GM18951 (cell line): Measurements from ENCODE around the gene ZNF26.
A peak's percentile ranks its signal among the peaks of the same experiment; 100 is the strongest.
"Not testable (repeated sequence)": the region's sequence is repeated elsewhere in the genome, so short reads cannot be mapped to it uniquely, and the experiment has no call there.

Source experiments
- POLR2A ChIP-seq: IDR thresholded peaks from 4 replicates; pipeline ENCODE4 v1.6.1; 2011; ENCODE audit warnings: mild to moderate bottlenecking; ENCODE audit not compliant: insufficient read length, insufficient read depth; ENCODE audit errors: extremely low read depth
- in situ Hi-C: fragments of 300-500 bp; cut with MboI; formaldehyde crosslinking; loops from one replicate; pipeline ENCODE4 v1.12.0; 2022; ENCODE audit warnings: low sequenced_read_pairs, mixed read lengths, inconsistent platforms; ENCODE audit not compliant: unreplicated experiment

The ZNF26 gene

GRCh38 chr12:132950844-132951535 is 35.2 kb upstream of the ZNF26 start:
- in situ Hi-C loops = no loop called here
- no peak for TF ChIP-seq POLR2A

- TF ChIP-seq POLR2A = no peak
- in situ Hi-C loops = no loop called here
Measured at GRCh38 chr12:132951649-132952048, 34.5 kb upstream of the ZNF26 start.

- TF ChIP-seq POLR2A = no peak
- in situ Hi-C loops = no loop called here
Measured at GRCh38 chr12:132952371-132953162, 33.6 kb upstream of the ZNF26 start.

- in situ Hi-C loops = no loop called here
- no peak for TF ChIP-seq POLR2A
Measured at GRCh38 chr12:132953163-132953425, 33.1 kb upstream of the ZNF26 start.

GRCh38 chr12:132953771-132954170 is 32.4 kb upstream of the ZNF26 start:
- no peak for TF ChIP-seq POLR2A
- in situ Hi-C loops = no loop called here

- in situ Hi-C loops = no loop called here
- no peak for TF ChIP-seq POLR2A
Measured at GRCh38 chr12:132954471-132955048, 31.6 kb upstream of the ZNF26 start.

GRCh38 chr12:132955094-132956010 is 30.8 kb upstream of the ZNF26 start:
- TF ChIP-seq POLR2A = no peak
- in situ Hi-C loops = no loop called here

GRCh38 chr12:132956011-132956788 is 30.0 kb upstream of the ZNF26 start, which contains the start of gene ZNF605:
Gene ZNF605, minus strand, starts transcription at chr12:132956306. Its CDS starts 10,671 bp downstream, at chr12:132945635.
- in situ Hi-C loops = no loop called here

GRCh38 chr12:132961790-132962189 is 24.4 kb upstream of the ZNF26 start:
- in situ Hi-C loops = not testable (repeated sequence)

More at GRCh38 chr12:132956011-132956788, 30.0 kb upstream of the ZNF26 start, which contains the start of gene ZNF605:
- TF ChIP-seq POLR2A = peak; percentile 44

GRCh38 chr12:132963947-132964346 is 22.2 kb upstream of the ZNF26 start:
- in situ Hi-C loops = not testable (repeated sequence)

- no peak for TF ChIP-seq POLR2A
- in situ Hi-C loops = no loop called here
Measured at GRCh38 chr12:132965796-132966195, 20.4 kb upstream of the ZNF26 start.

GRCh38 chr12:132966676-132967415 is 19.3 kb upstream of the ZNF26 start:
- no peak for TF ChIP-seq POLR2A
- in situ Hi-C loops = no loop called here
